IMR-90 (cell line): Measurements from ENCODE around the gene SLCO1B1. TPM values are rescaled to one million over a fixed set of nuclear protein-coding genes. Genes with fewer than 3 reads are reported as not detected.

Experiments used
- ATAC-seq: fragments of 200-7000 bp; cut with Tn5 transposase; 2 replicates; pipeline ENCODE4 v1.9.1; 2020; ENCODE audit warnings: low read depth, mild to moderate bottlenecking, moderate library complexity
- BruUV-seq: library from RNA; stranded (reverse); fragments of 400-500 nt; replicated peaks from 2 replicates; lab custom pipeline; 2021; lab: Mats Ljungman, UMichigan
- CTCF ChIA-PET: fragments of 300-600 bp; formaldehyde crosslinking; extraction: SDS; loops from one replicate; lab custom pipeline; 2021; ENCODE audit warnings: antibody characterized with exemption; lab: Yijun Ruan, JAX
- POLR2A ChIA-PET: fragments of 300-600 bp; sonication (Branson Sonifier 250); formaldehyde crosslinking; loops from one replicate; lab custom pipeline; 2022; ENCODE audit warnings: antibody characterized with exemption; ENCODE audit not compliant: unreplicated experiment; lab: Charles Lee
- DNase-seq: peaks from one replicate; pipeline ENCODE4 v3.0.0; 2013
- H2AFZ ChIP-seq: replicated peaks from 2 replicates; pipeline ENCODE3; 2013; ENCODE audit warnings: low read length, mild to moderate bottlenecking; ENCODE audit not compliant: poor library complexity
- H2AK5ac ChIP-seq: 2 replicates; pipeline ENCODE4 v1.6.1; 2013; ENCODE audit warnings: low read depth, low read length, inconsistent platforms
- H2AK9ac ChIP-seq: replicated peaks from 2 replicates; pipeline ENCODE3; 2013; ENCODE audit warnings: mild to moderate bottlenecking, low read depth, low read length, moderate library complexity; ENCODE audit not compliant: poor library complexity
- H2BK120ac ChIP-seq: 2 replicates; pipeline ENCODE4 v1.6.1; 2013; ENCODE audit warnings: low read depth, low read length, inconsistent platforms
- H2BK15ac ChIP-seq: 3 replicates; pipeline ENCODE4 v1.6.1; 2013; ENCODE audit warnings: low read depth, low read length, inconsistent platforms
- H2BK20ac ChIP-seq: 2 replicates; pipeline ENCODE4 v1.6.1; 2013; ENCODE audit warnings: low read depth, mild to moderate bottlenecking, inconsistent platforms, low read length, moderate library complexity
- H2BK5ac ChIP-seq: 2 replicates; pipeline ENCODE4 v1.6.1; 2013; ENCODE audit warnings: mild to moderate bottlenecking, low read depth, low read length, inconsistent platforms; ENCODE audit not compliant: poor library complexity, severe bottlenecking
- H3K14ac ChIP-seq: replicated peaks from 2 replicates; pipeline ENCODE4 v1.6.1; 2013; ENCODE audit warnings: low read depth, low read length, inconsistent platforms
- H3K18ac ChIP-seq: 2 replicates; pipeline ENCODE4 v1.6.1; 2013; ENCODE audit warnings: low read depth, low read length, control low read depth
- H3K23ac ChIP-seq: 2 replicates; pipeline ENCODE4 v1.6.1; 2013; ENCODE audit warnings: low read depth, low read length, inconsistent platforms
- H3K27ac ChIP-seq: 2 replicates; pipeline ENCODE4 v1.5.1; 2013; ENCODE audit warnings: mild to moderate bottlenecking, control low read depth, low read length; ENCODE audit not compliant: insufficient read depth
- H3K27me3 ChIP-seq: 2 replicates; pipeline ENCODE4 v1.6.1; 2013; ENCODE audit warnings: low read length; ENCODE audit not compliant: control insufficient read depth, insufficient read depth
- H3K36me3 ChIP-seq: 2 replicates; pipeline ENCODE4 v1.6.1; 2013; ENCODE audit warnings: low read length, mixed read lengths; ENCODE audit not compliant: control insufficient read depth, insufficient read depth
- H3K4ac ChIP-seq: 2 replicates; pipeline ENCODE4 v1.6.1; 2013; ENCODE audit warnings: low read depth, low read length, inconsistent platforms
- H3K4me1 ChIP-seq: 2 replicates; pipeline ENCODE4 v1.6.1; 2013; ENCODE audit warnings: low read length, mixed read lengths; ENCODE audit not compliant: control insufficient read depth, insufficient read depth
- H3K4me2 ChIP-seq: 2 replicates; pipeline ENCODE4 v1.6.1; 2013; ENCODE audit warnings: low read depth, mild to moderate bottlenecking, control low read depth, low read length, moderate library complexity
- H3K4me3 ChIP-seq: 2 replicates; pipeline ENCODE4 v1.5.1; 2013; ENCODE audit warnings: low read depth, mild to moderate bottlenecking, control low read depth, low read length, moderate library complexity; ENCODE audit not compliant: insufficient read depth
- H3K56ac ChIP-seq: 2 replicates; pipeline ENCODE4 v1.6.1; 2013; ENCODE audit warnings: low read length, inconsistent platforms; ENCODE audit not compliant: insufficient read depth; ENCODE audit errors: extremely low read depth
- H3K79me1 ChIP-seq, 2 experiments: 2 replicates each; pipeline ENCODE4 v1.6.1; 2013; ENCODE audit warnings: low read length in 2 of 2, inconsistent platforms in 1 of 2, low read depth in 1 of 2
- H3K9ac ChIP-seq: 2 replicates; pipeline ENCODE4 v1.6.1; 2013; ENCODE audit warnings: low read depth, low read length, control low read depth
- H3K9me1 ChIP-seq: 2 replicates; pipeline ENCODE4 v1.6.1; 2013; ENCODE audit warnings: low read length, inconsistent platforms; ENCODE audit not compliant: insufficient read depth
- H3K9me3 ChIP-seq: 2 replicates; pipeline ENCODE4 v1.6.1; 2013; ENCODE audit warnings: low read length; ENCODE audit not compliant: control insufficient read depth, insufficient read depth
- H4K20me1 ChIP-seq: 2 replicates; pipeline ENCODE4 v1.6.1; 2013; ENCODE audit warnings: low read length, inconsistent platforms; ENCODE audit not compliant: insufficient read depth
- H4K5ac ChIP-seq: 2 replicates; pipeline ENCODE4 v1.6.1; 2013; ENCODE audit warnings: mild to moderate bottlenecking, low read depth, low read length, control low read depth
- H4K8ac ChIP-seq, 2 experiments: 2 replicates each; pipeline ENCODE4 v1.6.1; 2013; ENCODE audit warnings: low read depth in 2 of 2, low read length in 2 of 2, control low read depth in 1 of 2, inconsistent platforms in 1 of 2
- H4K91ac ChIP-seq: 2 replicates; pipeline ENCODE4 v1.6.1; 2013; ENCODE audit warnings: low read depth, low read length, inconsistent platforms; ENCODE audit not compliant: insufficient read depth
- CHD1 ChIP-seq: IDR thresholded peaks from 2 replicates; pipeline ENCODE4 v1.6.1; 2012; ENCODE audit warnings: low read depth, low read length, improper control_type of control experiment
- NFE2L2 ChIP-seq: fragments of 150-350 bp; IDR thresholded peaks from 2 replicates; pipeline ENCODE4 v1.6.1; 2016; ENCODE audit warnings: low read depth, mild to moderate bottlenecking, low read length
- WGBS, 2 experiments: methylation state at CpG; one replicate each; pipeline versions ENCODE4 v1.1.5 to v1.1.7; 2013; ENCODE audit warnings: missing lambda C conversion rate in 2 of 2; ENCODE audit not compliant: insufficient read length in 1 of 2; ENCODE audit errors: extremely low coverage in 2 of 2; 5-methylcytosine and 5-hydroxymethylcytosine counted together
- dilution Hi-C: fragments of 300-500 bp; cut with HindIII; formaldehyde crosslinking; loops from one replicate; pipeline ENCODE4 v1.14.3; 2018; ENCODE audit warnings: low sequenced_read_pairs; ENCODE audit not compliant: unreplicated experiment
- in situ Hi-C: fragments of 300-500 bp; cut with MboI; formaldehyde crosslinking; loops from 3 replicates; pipeline ENCODE4 v1.14.3; 2019; ENCODE audit warnings: low sequenced_read_pairs, inconsistent platforms, mixed read lengths
- intact Hi-C: fragments of 100-400 bp; cut with micrococcal nuclease; formaldehyde crosslinking; loops from 2 replicates; pipeline ENCODE4 v1.10.0; 2022
- polyA plus RNA-seq, 3 experiments: library from polyadenylated mRNA; depleted of rRNA; stranded (reverse); fragments of >200 nt; gene quantifications; 2 replicates each; pipeline ENCODE4 v1.2.3, GENCODE V29; 2012; ENCODE audit warnings: low replicate concordance in 1 of 3
- total RNA-seq: library from RNA; depleted of rRNA; stranded (reverse); fragments of >200 nt; gene quantifications from 2 replicates; pipeline ENCODE4 v1.2.3, GENCODE V29; 2012

Gene SLCO1B1
- total and polyA plus RNA-seq, 2 of the 4 experiments (the other 2 are of a cell fraction): not detected

- dilution Hi-C loops: no loop called here
- DNase-seq (no peak), ATAC-seq (no peak)
- Histone ChIP-seq H3K4me1 (no peaks in the 10 kb centered on the region), H4K91ac (no peak overlapping the region), H4K20me1 (no peaks in the 10 kb centered on the region), H2BK20ac (no peak overlapping the region), H4K5ac (no peak overlapping the region), H3K4me3 (no peak overlapping the region), H3K9me1 (no peaks in the 10 kb centered on the region), H2BK15ac (no peak overlapping the region), H3K9ac (no peak overlapping the region), H2AK5ac (no peak overlapping the region), H2BK5ac (no peak overlapping the region), H3K23ac (no peak overlapping the region), H3K56ac (no peak overlapping the region), H2BK120ac (no peak overlapping the region), H3K18ac (no peak overlapping the region), H3K14ac (no peak overlapping the region), H2AK9ac (no peak overlapping the region), H3K4me2 (no peak overlapping the region), H2AFZ (no peak overlapping the region), H3K27ac (no peak overlapping the region), H3K79me1 (no peaks in the 10 kb centered on the region), H3K9me3 (no peaks in the 10 kb centered on the region), H4K8ac (no peak overlapping the region), H3K4ac (no peak overlapping the region), H3K36me3 (no peaks in the 10 kb centered on the region), H3K27me3 (no peaks in the 10 kb centered on the region)
- ChIA-PET POLR2A (no interaction called here), CTCF (interaction anchor here (0.6 kb wide), 1 partner anchor 1451 kb away, joined by 3 read pairs; no protein-coding TSS in a partner anchor)
- WGBS, 2 experiments: no CpG with 5 or more reads among the region's 3 CpGs
- no TSS peak for BruUV-seq
- in situ Hi-C loops: no loop called here
- intact Hi-C loops: no loop called here
- TF ChIP-seq CHD1 (no peak), NFE2L2 (no peak)
These were observed 89.3 kb downstream of the SLCO1B1 start for GRCh38 chr12:21220266-21220665.
